Measurements from ENCODE around the gene FBRSL1. TPM values are rescaled to one million over a fixed set of nuclear protein-coding genes. Genes with fewer than 3 reads are reported as not detected.
"Not testable (repeated sequence)": the region's sequence is repeated elsewhere in the genome, so short reads cannot be mapped to it uniquely, and the experiment has no call there.

FBRSL1 gene
- total RNA-seq, 1 experiment from 2014 or later: 119 TPM

- CTCF ChIA-PET: no interaction called here
- Mint-ChIP-seq H3K27ac (ENCODE audit: unreplicated experiment) (no peak overlapping the region), H3K4me1 (ENCODE audit: low read depth, unreplicated experiment) (peaks cover 18% of the 10 kb centered on the region), H3K4me3 (ENCODE audit: low read depth, unreplicated experiment) (no peak overlapping the region), H3K9me3 (ENCODE audit: low read depth, unreplicated experiment) (peaks cover 3% of the 10 kb centered on the region), H3K36me3 (ENCODE audit: insufficient read depth, unreplicated experiment) (peaks cover 35% of the 10 kb centered on the region), H3K27me3 (ENCODE audit: unreplicated experiment) (peaks cover 57% of the 10 kb centered on the region)
- TF ChIP-seq CTCF (IDR thresholded peaks at IDR 0.05; ENCODE audit: unreplicated experiment): no peak
- no peak for DNase-seq
- intact Hi-C loops (cut with micrococcal nuclease; ENCODE audit: unreplicated experiment): no loop called here
- BruUV-seq (replicated peaks): no TSS peak
These were observed 17.6 kb upstream of the FBRSL1 start for GRCh38 chr12:132472386-132472785.

GRCh38 chr12:132474237-132474741, 15.7 kb upstream of the FBRSL1 start:
- Mint-ChIP-seq H3K4me3 (ENCODE audit: low read depth, unreplicated experiment) (no peak overlapping the region), H3K27me3 (ENCODE audit: unreplicated experiment) (peaks cover 71% of the 10 kb centered on the region), H3K27ac (ENCODE audit: unreplicated experiment) (no peak overlapping the region), H3K9me3 (ENCODE audit: low read depth, unreplicated experiment) (peaks cover 3% of the 10 kb centered on the region), H3K36me3 (ENCODE audit: insufficient read depth, unreplicated experiment) (peaks cover 37% of the 10 kb centered on the region), H3K4me1 (ENCODE audit: low read depth, unreplicated experiment) (peaks cover 27% of the 10 kb centered on the region)
- DNase-seq: no peak
- intact Hi-C loops (cut with micrococcal nuclease; ENCODE audit: unreplicated experiment): no loop called here
- TF ChIP-seq CTCF (IDR thresholded peaks at IDR 0.05; ENCODE audit: unreplicated experiment): no peak
- CTCF ChIA-PET: no interaction called here
- no TSS peak for BruUV-seq (replicated peaks)

GRCh38 chr12:132474799-132475303, 15.1 kb upstream of the FBRSL1 start:
- peaks cover 37% of the 10 kb centered on the region for H3K36me3 Mint-ChIP-seq (ENCODE audit: insufficient read depth, unreplicated experiment)
- intact Hi-C loops (cut with micrococcal nuclease; ENCODE audit: unreplicated experiment); CTCF ChIA-PET; H3K4me3 Mint-ChIP-seq (ENCODE audit: low read depth, unreplicated experiment); H3K9me3 Mint-ChIP-seq (ENCODE audit: low read depth, unreplicated experiment); DNase-seq; BruUV-seq (replicated peaks); H3K27ac Mint-ChIP-seq (ENCODE audit: unreplicated experiment): not testable (repeated sequence)
- peaks cover 27% of the 10 kb centered on the region for H3K4me1 Mint-ChIP-seq (ENCODE audit: low read depth, unreplicated experiment)
- peaks cover 71% of the 10 kb centered on the region for H3K27me3 Mint-ChIP-seq (ENCODE audit: unreplicated experiment)

GRCh38 chr12:132475304-132476037, 14.5 kb upstream of the FBRSL1 start:
- intact Hi-C loops (cut with micrococcal nuclease; ENCODE audit: unreplicated experiment): no loop called here
- H3K9me3 Mint-ChIP-seq (ENCODE audit: low read depth, unreplicated experiment): peaks cover 3% of the 10 kb centered on the region
- H3K27ac Mint-ChIP-seq (ENCODE audit: unreplicated experiment): peak overlapping the region; percentile 82
- peaks cover 37% of the 10 kb centered on the region for H3K36me3 Mint-ChIP-seq (ENCODE audit: insufficient read depth, unreplicated experiment)
- H3K4me1 Mint-ChIP-seq (ENCODE audit: low read depth, unreplicated experiment): peaks cover 26% of the 10 kb centered on the region
- TF ChIP-seq CTCF (IDR thresholded peaks at IDR 0.05; ENCODE audit: unreplicated experiment): no peak
- CTCF ChIA-PET: no interaction called here
- BruUV-seq (replicated peaks): no TSS peak
- DNase-seq: no peak
- H3K27me3 Mint-ChIP-seq (ENCODE audit: unreplicated experiment): peaks cover 71% of the 10 kb centered on the region
- H3K4me3 Mint-ChIP-seq (ENCODE audit: low read depth, unreplicated experiment): peak overlapping the region; percentile 27

GRCh38 chr12:132476038-132476414, 13.9 kb upstream of the FBRSL1 start:
- intact Hi-C loops (cut with micrococcal nuclease; ENCODE audit: unreplicated experiment): no loop called here
- Mint-ChIP-seq H3K27me3 (ENCODE audit: unreplicated experiment) (peaks cover 71% of the 10 kb centered on the region), H3K36me3 (ENCODE audit: insufficient read depth, unreplicated experiment) (peaks cover 33% of the 10 kb centered on the region), H3K4me3 (ENCODE audit: low read depth, unreplicated experiment) (peak overlapping the region; percentile 27), H3K9me3 (ENCODE audit: low read depth, unreplicated experiment) (peaks cover 3% of the 10 kb centered on the region), H3K27ac (ENCODE audit: unreplicated experiment) (peak overlapping the region; percentile 82), H3K4me1 (ENCODE audit: low read depth, unreplicated experiment) (peaks cover 20% of the 10 kb centered on the region)
- no peak for DNase-seq
- no TSS peak for BruUV-seq (replicated peaks)
- TF ChIP-seq CTCF (IDR thresholded peaks at IDR 0.05; ENCODE audit: unreplicated experiment): no peak
- CTCF ChIA-PET: no interaction called here
